Effector memory CD4-positive, alpha-beta T cell (primary cell): ENCODE results near the gene COMMD8.
"Not testable (repeated sequence)": the region's sequence is repeated elsewhere in the genome, so short reads cannot be mapped to it uniquely, and the experiment has no call there.

Experiments
- DNase-seq, 3 donors: peaks; one replicate each; pipeline ENCODE4 v3.0.0-alpha.2; 2020
- H3K27ac ChIP-seq: 2 replicates; pipeline ENCODE4 v1.7.0; 2013; ENCODE audit warnings: mild to moderate bottlenecking, low read length, moderate library complexity; ENCODE audit not compliant: insufficient read depth, poor library complexity, severe bottlenecking
- H3K27me3 ChIP-seq: replicated peaks from 2 replicates; pipeline ENCODE4 v1.7.0; 2013; ENCODE audit warnings: mild to moderate bottlenecking, low read length; ENCODE audit not compliant: insufficient read depth, control insufficient read depth, poor library complexity, severe bottlenecking
- H3K36me3 ChIP-seq: 2 replicates; pipeline ENCODE4 v1.7.0; 2013; ENCODE audit warnings: mild to moderate bottlenecking, low read length, moderate library complexity; ENCODE audit not compliant: control insufficient read depth, insufficient read depth
- H3K4me1 ChIP-seq: 2 replicates; pipeline ENCODE4 v1.7.0; 2013; ENCODE audit warnings: low read length, mild to moderate bottlenecking; ENCODE audit not compliant: control insufficient read depth, insufficient read depth, poor library complexity, severe bottlenecking
- H3K4me3 ChIP-seq: 2 replicates; pipeline ENCODE4 v1.7.0; 2013; ENCODE audit warnings: low read length, low read depth, mild to moderate bottlenecking; ENCODE audit not compliant: insufficient read depth, poor library complexity, severe bottlenecking
- H3K9me3 ChIP-seq: 2 replicates; pipeline ENCODE4 v1.7.0; 2013; ENCODE audit warnings: mild to moderate bottlenecking, low read length, moderate library complexity; ENCODE audit not compliant: control insufficient read depth

The COMMD8 gene

DNA sequence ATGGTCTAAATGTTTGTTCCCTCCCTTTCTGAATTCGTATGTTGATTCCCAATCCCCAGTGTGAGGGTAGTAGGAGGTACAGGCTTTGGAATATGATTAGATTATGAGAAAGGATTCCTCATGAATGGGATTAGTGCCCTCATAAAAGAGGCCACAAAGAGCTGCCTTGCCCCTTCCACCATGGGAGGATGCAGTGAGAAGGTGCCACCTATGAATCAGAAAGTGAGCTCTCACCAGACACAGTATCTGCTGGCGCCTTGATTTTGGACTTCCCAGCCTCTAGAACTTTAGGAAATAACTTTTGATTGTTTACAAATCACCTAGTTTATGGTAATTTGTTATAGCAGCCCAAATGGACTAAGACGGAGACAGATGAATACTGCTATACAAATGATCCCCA, 25.2 kb upstream of the COMMD8 start:
- no peak overlapping the region for H3K27ac ChIP-seq

DNA sequence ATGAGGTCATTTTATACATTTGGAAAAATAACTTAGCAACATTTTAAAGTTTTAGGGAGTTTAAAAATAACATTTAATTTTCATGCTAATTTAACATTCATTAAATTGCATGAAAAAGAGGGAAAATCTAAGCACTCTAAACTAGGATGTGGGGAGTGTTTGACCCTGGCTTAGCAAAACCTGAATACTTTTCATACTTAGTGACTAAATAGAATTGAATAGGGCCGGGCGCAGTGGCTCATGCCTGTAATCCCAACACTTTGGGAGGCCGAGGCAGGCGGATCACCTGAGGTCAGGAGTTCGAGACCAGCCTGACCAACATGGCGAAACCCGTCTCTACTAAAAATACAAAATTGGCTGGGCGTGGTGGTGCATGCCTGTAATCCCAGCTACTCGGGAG, 23.2 kb upstream of the COMMD8 start:
- H3K4me1 ChIP-seq, H3K9me3 ChIP-seq, H3K36me3 ChIP-seq, H3K27ac ChIP-seq, H3K4me3 ChIP-seq, DNase-seq, H3K27me3 ChIP-seq: not testable (repeated sequence)

More for the DNA sequence above, 25.2 kb upstream of the COMMD8 start:
- Histone ChIP-seq H3K4me1 (peaks cover 7% of the 10 kb centered on the region), H3K36me3 (no peaks in the 10 kb centered on the region), H3K4me3 (no peak overlapping the region), H3K27me3 (no peaks in the 10 kb centered on the region), H3K9me3 (no peaks in the 10 kb centered on the region)
- DNase-seq = no peak

DNA sequence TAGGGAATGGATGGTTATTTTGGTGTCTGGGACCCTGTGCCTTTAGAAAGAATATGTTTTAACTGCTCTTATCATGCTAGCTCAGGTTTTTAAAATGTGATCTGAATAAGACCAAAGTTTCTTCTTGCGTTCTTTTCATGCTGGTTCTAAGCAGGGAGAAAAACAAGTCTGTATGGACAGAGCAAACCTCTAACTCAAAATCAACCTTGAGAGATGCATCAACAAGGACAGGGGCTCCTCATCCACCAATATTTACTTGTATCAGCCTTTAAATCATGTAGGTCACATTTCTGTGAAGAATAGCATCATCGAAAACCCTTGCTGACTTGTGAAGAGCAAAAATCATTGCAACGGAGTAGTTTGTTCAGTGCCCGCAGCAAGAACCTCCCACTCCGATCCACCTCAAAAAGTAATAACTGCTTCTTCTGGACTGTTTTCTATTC, 22.8 kb upstream of the COMMD8 start:
- Histone ChIP-seq H3K27ac (no peak overlapping the region), H3K27me3 (no peaks in the 10 kb centered on the region), H3K9me3 (no peaks in the 10 kb centered on the region), H3K4me1 (peaks cover 7% of the 10 kb centered on the region), H3K36me3 (no peaks in the 10 kb centered on the region), H3K4me3 (no peak overlapping the region)
- no peak for DNase-seq

DNA sequence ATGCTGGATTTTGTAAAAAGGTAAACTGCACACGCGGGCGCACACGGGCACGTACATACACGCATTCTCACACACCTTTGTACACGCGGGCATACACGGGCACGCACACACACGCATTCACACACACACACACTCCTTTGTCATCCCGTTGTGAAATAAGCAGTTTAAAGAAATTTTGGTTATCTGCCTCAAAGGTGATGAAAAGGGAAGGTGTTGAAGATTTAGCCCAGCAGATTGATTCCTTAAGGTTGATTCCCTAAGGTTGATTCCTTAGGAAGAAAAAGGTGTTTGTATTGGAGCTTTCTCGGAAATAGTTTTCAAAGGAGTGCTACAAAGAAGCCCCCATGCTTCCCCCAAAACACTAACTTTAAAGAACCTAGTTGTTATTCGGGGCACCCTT, 22.3 kb upstream of the COMMD8 start:
- Histone ChIP-seq H3K4me3 (peak overlapping the region; percentile 86), H3K4me1 (peaks cover 7% of the 10 kb centered on the region)

DNA sequence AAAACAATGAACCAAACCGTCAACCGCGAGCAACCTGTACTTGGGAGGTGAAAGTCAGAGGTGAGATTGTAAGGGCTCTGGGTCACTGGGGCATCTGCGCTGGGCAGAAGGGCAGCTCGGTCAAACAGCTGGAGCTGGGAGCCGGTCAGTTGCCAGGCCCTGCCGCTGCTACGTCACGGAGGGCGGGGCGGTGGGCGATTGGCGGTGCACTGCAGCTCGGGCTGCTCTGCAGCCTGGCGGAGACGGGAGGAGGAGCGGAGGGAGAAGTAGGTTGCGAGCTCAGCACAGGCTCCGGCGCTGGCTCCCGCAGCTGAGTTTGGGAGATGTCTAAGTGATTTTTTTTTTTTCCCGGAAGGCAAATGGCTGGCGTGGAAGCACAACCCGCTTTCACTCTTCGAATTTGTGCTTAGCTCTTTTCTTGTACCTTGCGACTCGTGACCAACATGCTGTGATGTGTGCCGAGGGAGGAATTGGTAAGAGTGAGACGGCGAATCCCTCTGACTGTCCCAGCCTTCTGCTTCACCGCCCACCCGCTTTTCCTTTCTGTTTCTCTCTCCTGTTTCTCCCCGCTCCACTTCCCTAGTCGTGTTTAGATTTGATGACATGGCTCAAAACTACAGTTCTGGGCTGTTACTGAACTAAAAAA, 21.7 kb upstream of the COMMD8 start, which contains the start of gene ATP10D:
TSS of gene ATP10D (plus strand) at position 229 of the 646 bp plus-strand sequence. CDS start 27,266 bp downstream, outside the sequence.
- peaks cover 7% of the 10 kb centered on the region for H3K4me1 ChIP-seq
- H3K4me3 ChIP-seq = peak within 1 kb of the TSS; percentile 86
- H3K9me3 ChIP-seq = no peaks in the 10 kb centered on the region
- H3K36me3 ChIP-seq = no peaks in the 10 kb centered on the region
- peak within 1 kb of the TSS; percentile 59 for H3K27ac ChIP-seq
- peak; percentile 46 to 64 (median 53) for DNase-seq
- no peaks in the 10 kb centered on the region for H3K27me3 ChIP-seq

More for the DNA sequence above, 22.3 kb upstream of the COMMD8 start:
- no peak for DNase-seq
- peak overlapping the region; percentile 59 for H3K27ac ChIP-seq
- no peaks in the 10 kb centered on the region for H3K27me3 ChIP-seq
- no peaks in the 10 kb centered on the region for H3K36me3 ChIP-seq
- no peaks in the 10 kb centered on the region for H3K9me3 ChIP-seq

DNA sequence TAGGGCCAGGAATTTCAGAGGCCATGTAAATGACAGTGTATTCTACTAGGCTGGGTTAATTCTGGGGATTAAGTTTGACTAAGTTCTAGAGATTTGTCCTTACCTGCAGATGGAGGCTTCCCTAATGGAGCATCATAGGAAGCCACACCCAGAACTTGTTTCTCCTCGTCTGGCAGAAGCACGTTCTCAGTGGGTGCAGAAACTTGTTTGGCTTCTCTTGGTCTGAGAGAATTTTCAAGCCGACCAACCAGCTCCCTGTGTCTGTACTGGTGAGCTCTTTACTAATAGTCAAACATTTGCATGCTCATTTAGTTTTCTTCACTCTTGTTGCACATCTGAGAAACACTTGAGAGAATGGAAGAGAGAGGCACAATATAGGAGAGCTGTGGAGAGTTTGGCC, 20.7 kb upstream of the COMMD8 start:
- Histone ChIP-seq H3K27me3 (no peaks in the 10 kb centered on the region), H3K9me3 (no peaks in the 10 kb centered on the region), H3K4me1 (peaks cover 7% of the 10 kb centered on the region), H3K27ac (no peak overlapping the region), H3K36me3 (no peaks in the 10 kb centered on the region), H3K4me3 (no peak overlapping the region)
- no peak for DNase-seq

DNA sequence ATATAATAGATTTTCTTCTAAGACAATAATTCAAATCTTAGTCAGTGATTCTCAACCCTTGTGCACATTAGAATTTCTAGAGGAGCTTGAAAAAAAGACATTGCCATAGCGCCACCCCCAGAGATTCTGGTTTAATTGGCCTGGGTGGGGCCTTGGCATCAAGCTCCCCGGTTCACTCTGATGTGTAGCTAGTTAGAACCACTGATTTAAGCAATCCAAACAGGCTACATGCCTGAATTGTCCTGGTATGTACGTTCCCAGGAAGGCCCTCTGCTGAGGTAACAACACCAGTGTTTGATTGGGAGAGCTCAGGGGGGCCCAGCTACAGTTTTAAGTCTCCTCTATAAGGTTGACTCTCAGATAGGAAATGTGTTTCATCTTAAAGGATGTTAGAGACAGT, 20.2 kb upstream of the COMMD8 start:
- no peaks in the 10 kb centered on the region for H3K27me3 ChIP-seq
- H3K4me1 ChIP-seq = peaks cover 7% of the 10 kb centered on the region
- no peaks in the 10 kb centered on the region for H3K36me3 ChIP-seq
- no peaks in the 10 kb centered on the region for H3K9me3 ChIP-seq
- H3K27ac ChIP-seq = no peak overlapping the region
- no peak overlapping the region for H3K4me3 ChIP-seq
- no peak for DNase-seq

DNA sequence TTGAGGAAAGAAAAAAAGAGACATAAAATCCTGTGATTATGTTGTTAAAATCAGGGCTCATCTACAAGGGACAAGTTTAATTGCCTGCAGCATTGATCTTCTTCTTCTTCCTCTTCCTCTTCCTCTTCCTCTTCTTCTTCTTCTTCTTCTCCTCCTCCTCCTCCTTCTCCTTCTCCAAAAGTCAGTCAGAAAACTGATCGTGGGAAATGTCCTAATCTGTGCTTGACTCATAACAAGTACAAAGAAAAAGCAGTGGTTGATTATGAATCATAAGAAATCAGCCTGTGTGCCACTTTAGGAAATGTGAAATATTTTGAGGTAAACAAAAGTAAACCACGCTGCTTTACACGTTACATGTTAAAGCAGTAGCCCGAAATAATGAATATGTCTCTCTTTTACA, 18.8 kb upstream of the COMMD8 start:
- H3K36me3 ChIP-seq = no peaks in the 10 kb centered on the region
- DNase-seq = no peak
- no peak overlapping the region for H3K27ac ChIP-seq
- peaks cover 7% of the 10 kb centered on the region for H3K4me1 ChIP-seq
- no peak overlapping the region for H3K4me3 ChIP-seq
- H3K27me3 ChIP-seq = no peaks in the 10 kb centered on the region
- H3K9me3 ChIP-seq = no peaks in the 10 kb centered on the region

DNA sequence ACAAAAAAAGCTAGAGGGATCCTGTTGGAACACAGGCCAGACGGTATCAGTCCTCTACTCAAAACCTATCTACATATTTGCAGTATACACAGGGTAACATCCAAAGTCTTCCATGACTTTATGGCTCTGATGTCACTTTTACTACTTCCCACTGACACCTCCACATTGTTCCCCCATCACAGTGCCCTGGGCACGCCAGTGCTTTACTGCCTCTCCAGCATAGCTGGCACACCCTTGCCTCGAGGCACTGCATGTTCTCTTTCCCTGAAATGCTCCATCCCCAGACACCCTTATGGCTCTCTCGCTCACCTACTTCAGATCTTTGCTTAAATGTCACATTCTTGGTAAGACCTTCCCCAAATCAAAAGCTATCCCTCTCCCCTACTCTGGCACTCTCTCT, 15.3 kb upstream of the COMMD8 start:
- no peaks in the 10 kb centered on the region for H3K9me3 ChIP-seq
- no peak overlapping the region for H3K27ac ChIP-seq
- H3K4me3 ChIP-seq = no peak overlapping the region
- DNase-seq = no peak
- no peaks in the 10 kb centered on the region for H3K36me3 ChIP-seq
- no peaks in the 10 kb centered on the region for H3K27me3 ChIP-seq
- H3K4me1 ChIP-seq = no peaks in the 10 kb centered on the region

DNA sequence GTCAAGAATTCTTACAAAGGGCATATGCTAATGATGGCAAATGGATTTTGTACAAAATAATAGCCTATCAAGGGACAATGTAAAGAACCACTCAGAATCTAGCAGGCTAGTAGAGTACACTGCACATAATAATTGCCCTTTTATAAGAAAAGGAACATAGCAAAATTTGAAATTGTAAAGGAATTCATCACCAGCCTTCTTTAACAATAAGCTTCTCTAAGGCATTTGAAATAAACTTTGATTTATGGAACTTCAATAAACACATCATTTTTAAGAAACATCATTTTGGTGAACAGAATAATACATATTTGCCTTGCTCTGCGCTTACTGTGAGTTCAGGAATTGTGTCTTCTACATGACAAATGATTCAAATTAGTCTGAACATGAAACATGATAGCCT, 11.9 kb upstream of the COMMD8 start:
- Histone ChIP-seq H3K4me1 (no peaks in the 10 kb centered on the region), H3K27ac (no peak overlapping the region), H3K36me3 (no peaks in the 10 kb centered on the region), H3K4me3 (no peak overlapping the region), H3K27me3 (no peaks in the 10 kb centered on the region), H3K9me3 (no peaks in the 10 kb centered on the region)
- DNase-seq = no peak
